Measurements from ENCODE around the gene DNAJB7.
"Not testable (repeated sequence)": the region's sequence is repeated elsewhere in the genome, so short reads cannot be mapped to it uniquely, and the experiment has no call there.

Gene DNAJB7

DNA sequence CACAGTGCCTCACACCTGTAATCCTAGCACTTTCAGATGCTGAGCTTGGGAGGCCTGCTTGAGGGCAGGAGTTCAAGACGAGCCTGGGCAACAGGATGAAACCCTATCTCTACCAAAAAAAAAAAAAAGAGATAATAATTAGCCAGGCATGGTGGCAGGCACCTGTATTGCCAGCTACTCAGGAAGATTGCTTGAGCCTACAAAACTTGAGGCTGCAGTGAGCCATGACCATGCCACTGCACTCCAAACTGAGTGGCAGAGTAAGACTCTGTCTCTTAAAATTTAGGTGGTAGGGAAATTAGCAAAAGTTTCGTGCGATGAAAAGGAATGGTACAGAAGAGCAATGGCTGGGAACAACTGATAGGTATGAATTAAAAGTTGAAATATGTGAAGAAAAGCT, 23.4 kb downstream of the DNAJB7 start:
- peak; percentile 8 for DNase-seq

DNA sequence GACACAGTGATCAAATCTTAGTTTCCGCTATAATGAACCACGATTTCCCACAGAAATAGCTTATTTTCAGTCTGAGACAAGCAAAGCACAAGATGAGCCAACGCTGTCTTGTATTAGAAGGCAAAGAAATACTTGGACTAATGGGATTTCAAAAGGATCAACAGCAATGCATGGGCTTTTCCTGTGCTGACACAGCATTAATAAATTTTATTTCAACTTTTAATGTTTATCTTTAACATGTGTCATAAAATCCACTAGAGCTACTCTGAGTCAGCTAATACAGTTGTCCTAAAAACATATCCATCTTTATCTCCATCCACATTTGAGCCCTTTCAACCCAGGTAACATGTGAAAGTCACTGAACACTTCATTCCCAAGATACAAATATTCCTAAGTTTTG, 27.3 kb downstream of the DNAJB7 start:
- no peak for DNase-seq

- DNase-seq, result no peak
Observed at GRCh38 chr22:40829131-40829530, 32.8 kb downstream of the DNAJB7 start.

GRCh38 chr22:40826984-40827741, 34.8 kb downstream of the DNAJB7 start:
- DNase-seq, result no peak

GRCh38 chr22:40826292-40826691, 35.6 kb downstream of the DNAJB7 start:
- DNase-seq, result not testable (repeated sequence)

DNA sequence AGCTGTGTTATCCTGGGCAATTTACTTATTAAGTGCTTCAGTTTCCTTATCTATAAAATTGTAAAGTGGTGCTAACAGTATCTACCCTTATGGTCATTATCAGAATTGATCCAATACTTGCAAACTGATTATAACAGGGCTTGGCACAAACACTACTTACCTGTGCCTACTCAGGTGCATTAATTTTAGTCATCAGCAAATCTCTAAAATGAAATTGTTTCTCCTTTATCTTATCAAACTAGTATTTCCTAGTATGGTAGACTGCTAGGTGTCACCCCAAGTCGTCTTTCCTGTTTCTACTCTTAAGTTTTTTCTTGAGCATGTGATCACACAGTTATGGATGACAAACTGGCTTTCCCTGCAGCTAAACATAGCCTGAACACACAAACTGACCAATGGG, 38.5 kb downstream of the DNAJB7 start:
- no peak for DNase-seq

- DNase-seq, result peak; percentile 34
Observed at GRCh38 chr22:40819599-40820140, 42.2 kb downstream of the DNAJB7 start.

DNA sequence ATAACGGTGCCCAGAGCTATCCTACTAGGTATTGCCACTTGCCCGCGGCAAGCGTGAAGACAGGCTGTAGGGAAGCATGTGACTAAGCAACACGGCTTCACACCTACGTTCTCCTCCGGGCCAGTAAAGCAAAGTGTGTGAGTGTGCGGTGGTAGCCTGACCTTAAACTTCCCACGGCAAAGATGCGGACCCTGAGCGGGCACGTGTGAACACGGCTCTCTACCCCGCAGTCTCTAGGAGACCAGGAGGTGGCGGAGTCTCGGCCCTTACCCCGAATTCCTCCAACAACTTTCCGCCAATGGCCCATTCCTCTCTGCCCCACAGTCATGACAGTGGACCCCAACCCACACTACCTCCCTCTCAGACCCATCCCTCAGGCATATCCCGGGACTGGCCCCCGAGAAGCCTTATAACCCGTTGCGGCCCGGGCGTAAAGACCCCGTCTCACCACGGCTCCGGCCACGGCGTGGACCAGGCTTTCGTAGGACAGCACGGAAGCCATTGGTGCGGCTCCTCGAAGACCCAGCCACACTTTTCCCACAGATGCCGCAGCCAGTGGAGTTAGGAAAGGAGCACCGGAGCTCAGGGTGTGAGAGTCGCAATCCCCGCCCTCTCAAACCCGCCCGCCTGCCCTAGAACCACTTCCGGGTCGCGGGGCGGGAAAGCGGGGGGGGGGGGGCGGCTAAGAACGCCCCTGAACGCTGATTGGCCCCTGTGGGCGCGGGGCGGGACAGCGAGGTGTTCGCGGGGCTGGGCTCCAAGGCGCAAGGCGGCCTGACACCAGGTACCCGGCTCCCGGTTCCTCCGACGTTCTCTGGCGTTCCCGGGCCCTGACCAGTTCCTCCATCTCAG, 42.9 kb downstream of the DNAJB7 start, which contains the start of gene SLC25A17:
Gene SLC25A17 (minus strand): TSS at position 600 of the 852 bp plus-strand sequence. CDS start 98 bp downstream, at position 502.
- peak; percentile 81 for DNase-seq

- DNase-seq, result no peak
Observed at GRCh38 chr22:40818192-40818746, 43.6 kb downstream of the DNAJB7 start.

DNA sequence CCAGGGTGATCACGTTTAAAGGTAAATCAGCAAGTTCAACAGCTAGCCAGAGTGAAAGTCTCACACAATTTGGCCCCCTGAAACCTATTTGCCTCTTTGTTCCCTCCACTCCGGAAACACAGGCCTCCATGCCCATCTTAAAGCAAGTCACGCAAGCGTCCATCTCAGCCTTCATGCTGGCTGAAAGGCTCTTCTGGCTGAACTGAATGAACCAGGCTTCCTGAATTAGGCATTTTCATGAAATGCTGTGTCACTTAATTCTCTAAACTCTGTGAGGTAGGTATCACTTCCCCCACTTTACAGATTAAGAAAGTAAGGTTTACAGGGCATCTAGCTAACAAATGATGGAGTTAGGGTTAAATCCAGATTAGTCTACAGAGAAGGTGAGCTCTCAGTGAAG, 44.2 kb downstream of the DNAJB7 start:
- no peak for DNase-seq

- no peak for DNase-seq
Observed at GRCh38 chr22:40813912-40814315, 48.0 kb downstream of the DNAJB7 start.

Measured in NCI-H1105 treated with DMSO at 0.1 percent for 48 hours (cell line).